ENCODE data around the gene CACNA1H. TPM values are rescaled to one million over a fixed set of nuclear protein-coding genes. Genes with fewer than 3 reads are reported as not detected.
"Not testable (repeated sequence)": the region's sequence is repeated elsewhere in the genome, so short reads cannot be mapped to it uniquely, and the experiment has no call there.

Gene CACNA1H
- total RNA-seq, 1 donor from 2014 or later, result 0.02 TPM

DNA sequence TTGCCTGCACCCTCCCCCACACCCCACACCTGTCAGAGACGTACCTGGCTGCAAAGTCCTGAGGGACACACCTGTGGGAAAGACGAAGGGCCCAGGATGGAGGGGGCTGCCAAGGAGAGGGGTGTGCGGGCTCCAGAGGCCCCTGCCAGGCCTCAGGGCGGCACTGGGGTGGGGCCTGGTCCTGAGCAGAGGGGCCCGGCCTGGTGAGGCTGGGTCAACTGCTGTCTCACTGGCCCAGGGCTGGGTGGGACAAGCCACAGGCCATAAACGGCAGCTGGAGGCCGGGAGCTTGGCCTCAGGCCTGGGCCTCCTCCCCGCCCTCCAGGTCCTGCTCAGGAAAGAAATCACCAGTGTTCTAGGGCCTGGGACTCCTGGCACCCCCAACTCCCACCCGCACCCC lies 71.7 kb downstream of the CACNA1H start:
- TF ChIP-seq, protein P1, sequence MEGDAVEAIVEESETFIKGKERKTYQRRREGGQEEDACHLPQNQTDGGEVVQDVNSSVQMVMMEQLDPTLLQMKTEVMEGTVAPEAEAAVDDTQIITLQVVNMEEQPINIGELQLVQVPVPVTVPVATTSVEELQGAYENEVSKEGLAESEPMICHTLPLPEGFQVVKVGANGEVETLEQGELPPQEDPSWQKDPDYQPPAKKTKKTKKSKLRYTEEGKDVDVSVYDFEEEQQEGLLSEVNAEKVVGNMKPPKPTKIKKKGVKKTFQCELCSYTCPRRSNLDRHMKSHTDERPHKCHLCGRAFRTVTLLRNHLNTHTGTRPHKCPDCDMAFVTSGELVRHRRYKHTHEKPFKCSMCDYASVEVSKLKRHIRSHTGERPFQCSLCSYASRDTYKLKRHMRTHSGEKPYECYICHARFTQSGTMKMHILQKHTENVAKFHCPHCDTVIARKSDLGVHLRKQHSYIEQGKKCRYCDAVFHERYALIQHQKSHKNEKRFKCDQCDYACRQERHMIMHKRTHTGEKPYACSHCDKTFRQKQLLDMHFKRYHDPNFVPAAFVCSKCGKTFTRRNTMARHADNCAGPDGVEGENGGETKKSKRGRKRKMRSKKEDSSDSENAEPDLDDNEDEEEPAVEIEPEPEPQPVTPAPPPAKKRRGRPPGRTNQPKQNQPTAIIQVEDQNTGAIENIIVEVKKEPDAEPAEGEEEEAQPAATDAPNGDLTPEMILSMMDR (IDR thresholded peaks at IDR 0.05), result no peak
- H3K4me1 Mint-ChIP-seq, result no peaks in the 10 kb centered on the region
- CTCF ChIA-PET, result no interaction called here
- no peak overlapping the region for H3K27ac Mint-ChIP-seq
- intact Hi-C loops (cut with micrococcal nuclease), result no loop called here
- DNase-seq, result no peak
- H3K9me3 Mint-ChIP-seq, result no peaks in the 10 kb centered on the region
- ATAC-seq (ENCODE audit: low read depth), result no peak
- POLR2A ChIA-PET, result no interaction called here
- H3K27me3 Mint-ChIP-seq, result no peaks in the 10 kb centered on the region
- no peak overlapping the region for H3K4me3 Mint-ChIP-seq
- H3K36me3 Mint-ChIP-seq (ENCODE audit: low read depth), result no peaks in the 10 kb centered on the region

DNA sequence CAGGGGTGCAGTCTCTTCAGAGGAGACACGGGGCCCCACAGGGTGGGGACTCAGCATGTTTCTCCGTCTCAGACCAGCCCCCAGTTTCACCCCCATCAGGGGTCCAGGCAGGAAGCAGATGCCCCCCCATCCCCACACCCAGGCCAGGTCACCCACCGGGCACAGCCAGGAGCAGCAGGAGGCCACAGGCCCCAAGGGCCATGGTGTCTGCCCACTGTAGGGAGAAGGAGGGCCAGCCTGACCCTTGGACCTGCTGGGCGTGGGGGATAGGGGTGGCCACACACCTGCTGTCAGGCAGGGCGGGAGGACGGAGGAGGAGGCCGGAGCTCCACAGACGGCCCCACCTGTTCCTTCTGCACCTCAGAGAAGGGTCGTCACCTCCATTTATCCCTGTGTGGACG lies 72.1 kb downstream of the CACNA1H start, which contains the start of gene TPSG1:
TPSG1 (minus strand) TSS at position 218 of the 401 bp plus-strand sequence; CDS start at position 202, 16 bp downstream.
- POLR2A ChIA-PET, result no interaction called here

DNA sequence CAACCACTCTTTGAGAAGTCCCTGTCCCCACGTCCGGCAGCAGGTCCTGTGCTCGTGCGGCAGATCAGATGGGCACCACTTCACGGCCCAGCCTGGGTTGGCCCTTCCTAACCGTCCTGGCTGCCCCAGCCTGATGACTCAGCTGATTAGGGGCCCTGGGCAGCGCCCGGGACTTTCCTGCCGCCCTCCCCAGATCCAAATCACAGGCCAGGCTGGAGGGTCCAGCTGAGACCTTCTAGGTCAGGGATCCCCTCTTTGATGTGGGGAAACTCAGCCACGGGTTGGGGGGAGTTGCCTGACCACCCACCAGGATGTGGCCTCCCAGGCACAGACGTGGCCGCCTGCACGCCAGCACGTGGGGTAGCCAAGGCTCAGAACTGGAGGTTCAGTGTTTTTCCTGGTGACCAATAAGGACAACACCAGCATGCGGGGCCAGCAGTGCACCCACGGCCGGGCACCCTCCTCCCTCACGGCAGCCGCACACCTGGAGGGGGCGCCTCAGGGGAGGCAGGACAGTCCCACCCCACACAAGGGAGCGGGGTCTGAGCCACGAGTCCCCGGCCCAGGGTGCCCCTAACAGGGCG lies 72.9 kb downstream of the CACNA1H start:
- H3K27me3 Mint-ChIP-seq; H3K9me3 Mint-ChIP-seq; DNase-seq; H3K4me1 Mint-ChIP-seq; H3K4me3 Mint-ChIP-seq; CTCF ChIA-PET; H3K36me3 Mint-ChIP-seq (ENCODE audit: low read depth); ATAC-seq (ENCODE audit: low read depth); intact Hi-C loops (cut with micrococcal nuclease); POLR2A ChIA-PET; H3K27ac Mint-ChIP-seq: not testable (repeated sequence)

More for the DNA sequence above, 72.1 kb downstream of the CACNA1H start, which contains the start of gene TPSG1:
- H3K27ac Mint-ChIP-seq, result no peak within 1 kb of the TSS
- CTCF ChIA-PET, result no interaction called here
- TF ChIP-seq, protein P1 (IDR thresholded peaks at IDR 0.05), result no peak
- no peaks in the 10 kb centered on the region for H3K4me1 Mint-ChIP-seq
- no peaks in the 10 kb centered on the region for H3K27me3 Mint-ChIP-seq
- intact Hi-C loops (cut with micrococcal nuclease), result no loop called here
- no peak within 1 kb of the TSS for H3K4me3 Mint-ChIP-seq
- H3K36me3 Mint-ChIP-seq (ENCODE audit: low read depth), result no peaks in the 10 kb centered on the region
- DNase-seq, result no peak
- no peak for ATAC-seq (ENCODE audit: low read depth)
- no peaks in the 10 kb centered on the region for H3K9me3 Mint-ChIP-seq

DNA sequence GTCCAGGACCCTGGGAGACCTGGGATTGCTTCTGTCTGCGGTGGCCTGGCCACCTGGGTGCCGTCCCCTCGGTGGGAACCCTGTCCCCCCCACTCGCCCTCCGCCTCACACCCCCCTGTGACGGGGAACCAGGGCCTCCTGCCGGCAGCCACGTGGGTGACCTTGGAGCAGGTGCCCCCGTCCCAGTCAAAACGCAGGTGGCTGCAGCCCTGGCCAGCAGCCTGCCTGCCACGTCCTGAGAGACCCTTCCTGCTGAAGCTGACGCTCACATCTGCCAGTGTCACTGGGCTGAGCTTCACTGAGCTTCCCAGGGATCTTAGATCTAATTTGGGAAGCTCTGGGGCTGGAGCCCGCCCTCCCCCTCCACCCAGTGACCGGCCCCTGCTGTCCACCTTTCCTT lies 73.8 kb downstream of the CACNA1H start:
- H3K4me1 Mint-ChIP-seq; H3K27me3 Mint-ChIP-seq; H3K36me3 Mint-ChIP-seq (ENCODE audit: low read depth); POLR2A ChIA-PET; ATAC-seq (ENCODE audit: low read depth); H3K4me3 Mint-ChIP-seq; intact Hi-C loops (cut with micrococcal nuclease); DNase-seq; CTCF ChIA-PET; H3K27ac Mint-ChIP-seq; H3K9me3 Mint-ChIP-seq: not testable (repeated sequence)

DNA sequence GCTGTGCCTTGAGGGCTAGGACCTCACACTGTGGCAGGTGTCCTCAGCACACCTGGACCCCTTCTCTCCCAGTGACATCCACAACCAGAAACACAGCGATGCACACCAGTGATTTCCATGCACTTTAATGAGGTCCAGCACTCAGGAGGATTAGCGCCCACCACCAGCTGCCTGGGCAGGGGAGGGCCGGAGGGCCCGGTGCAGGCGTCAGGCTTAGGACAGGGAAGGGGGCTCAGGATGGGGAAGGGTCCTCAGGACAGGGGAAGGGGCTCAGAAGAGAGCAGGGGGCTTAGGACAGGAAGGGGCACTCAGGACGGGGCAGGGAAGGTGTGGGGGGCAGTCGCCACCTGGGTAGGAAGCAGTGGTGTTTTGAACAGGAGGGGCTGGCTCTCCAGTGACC lies 75.3 kb downstream of the CACNA1H start:
- intact Hi-C loops (cut with micrococcal nuclease); H3K9me3 Mint-ChIP-seq; H3K27me3 Mint-ChIP-seq; ATAC-seq (ENCODE audit: low read depth); H3K36me3 Mint-ChIP-seq (ENCODE audit: low read depth); H3K4me3 Mint-ChIP-seq; CTCF ChIA-PET; POLR2A ChIA-PET; H3K4me1 Mint-ChIP-seq; DNase-seq; H3K27ac Mint-ChIP-seq: not testable (repeated sequence)

DNA sequence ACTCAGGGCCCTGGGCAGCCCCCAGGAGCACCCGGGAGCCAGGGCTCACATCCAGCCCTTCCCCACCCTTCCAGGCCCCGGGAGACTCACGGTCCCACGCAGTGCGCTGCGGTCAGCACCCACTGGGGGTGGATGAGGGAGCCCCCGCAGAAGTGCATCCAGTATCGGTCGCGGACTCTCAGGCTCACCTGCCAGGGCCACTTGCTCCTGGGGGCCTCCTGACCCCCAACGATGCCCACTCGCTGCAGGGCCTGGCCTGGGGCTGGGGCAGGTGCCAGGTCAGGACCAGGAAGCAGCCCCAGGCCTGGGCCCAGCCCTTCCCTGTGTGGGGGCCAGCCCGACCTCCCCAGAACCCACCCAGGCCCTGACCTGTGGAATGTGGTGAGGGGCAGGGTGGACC lies 76.6 kb downstream of the CACNA1H start:
- CTCF ChIA-PET; H3K27ac Mint-ChIP-seq; H3K4me3 Mint-ChIP-seq; intact Hi-C loops (cut with micrococcal nuclease); H3K4me1 Mint-ChIP-seq; DNase-seq; ATAC-seq (ENCODE audit: low read depth); H3K36me3 Mint-ChIP-seq (ENCODE audit: low read depth); H3K9me3 Mint-ChIP-seq; POLR2A ChIA-PET; H3K27me3 Mint-ChIP-seq: not testable (repeated sequence)

DNA sequence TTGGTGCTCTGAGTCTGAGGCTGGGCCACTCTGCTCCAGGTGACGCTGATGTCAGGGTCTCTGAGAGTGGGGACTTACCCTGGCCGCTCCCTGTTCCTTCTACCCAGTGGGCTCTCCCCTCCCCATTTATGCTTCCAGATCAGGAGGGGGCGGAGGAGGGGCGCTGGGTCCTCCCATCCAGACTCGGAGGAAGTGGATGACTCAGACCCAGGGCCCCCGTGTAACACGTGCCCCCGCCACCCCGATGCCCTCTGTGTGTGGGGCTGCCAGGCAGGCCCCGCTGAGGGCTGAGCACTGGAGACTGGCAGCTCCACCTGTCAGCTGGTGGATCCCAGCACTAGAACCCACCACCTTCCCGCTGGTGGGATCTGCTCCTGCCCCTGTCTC lies 77.2 kb downstream of the CACNA1H start, which contains the start of gene TPSB2:
TPSB2 (minus strand) TSS at position 101 of the 387 bp plus-strand sequence. CDS start 233 bp downstream, outside the sequence.
- H3K9me3 Mint-ChIP-seq; POLR2A ChIA-PET; H3K4me3 Mint-ChIP-seq; H3K4me1 Mint-ChIP-seq; ATAC-seq (ENCODE audit: low read depth); H3K27ac Mint-ChIP-seq; DNase-seq; CTCF ChIA-PET; H3K27me3 Mint-ChIP-seq; intact Hi-C loops (cut with micrococcal nuclease); H3K36me3 Mint-ChIP-seq (ENCODE audit: low read depth): not testable (repeated sequence)

DNA sequence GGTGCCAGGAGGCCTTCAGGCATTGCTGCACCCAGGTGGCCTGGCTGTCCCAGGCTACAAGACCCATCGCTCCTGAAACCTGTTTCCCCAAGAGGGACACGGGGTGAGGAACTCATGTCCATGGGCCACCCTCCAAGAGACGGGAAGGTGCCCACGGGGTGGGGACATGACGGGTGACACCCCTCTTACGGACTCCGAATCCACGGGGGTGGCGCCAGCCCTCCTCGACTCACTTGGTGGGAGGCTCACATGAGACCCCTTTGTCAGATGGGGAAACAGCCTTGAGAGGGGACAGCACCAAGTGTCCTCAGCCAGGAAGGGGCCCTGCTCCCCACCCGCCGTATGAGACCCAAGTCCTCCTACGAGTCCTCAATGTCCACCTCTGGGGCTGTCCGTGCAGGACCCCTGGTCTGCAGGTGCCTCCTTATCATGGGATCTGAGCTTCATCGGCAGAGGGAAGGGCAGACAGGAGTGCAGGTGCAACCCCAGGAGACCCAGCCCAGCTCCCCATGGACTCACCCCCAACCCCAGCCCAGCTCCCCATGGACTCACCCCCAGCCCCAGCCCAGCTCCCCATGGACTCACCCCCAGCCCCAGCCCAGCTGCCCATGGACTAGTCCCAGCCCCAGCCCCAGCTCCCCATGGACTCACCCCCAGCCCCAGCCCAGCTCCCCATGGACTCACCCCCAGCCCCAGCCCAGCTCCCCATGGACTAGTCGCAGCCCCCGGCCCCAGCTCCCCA lies 77.7 kb downstream of the CACNA1H start:
- H3K27me3 Mint-ChIP-seq; ATAC-seq (ENCODE audit: low read depth); H3K27ac Mint-ChIP-seq; H3K9me3 Mint-ChIP-seq; intact Hi-C loops (cut with micrococcal nuclease); POLR2A ChIA-PET; CTCF ChIA-PET; H3K4me1 Mint-ChIP-seq; H3K4me3 Mint-ChIP-seq; DNase-seq; H3K36me3 Mint-ChIP-seq (ENCODE audit: low read depth): not testable (repeated sequence)

DNA sequence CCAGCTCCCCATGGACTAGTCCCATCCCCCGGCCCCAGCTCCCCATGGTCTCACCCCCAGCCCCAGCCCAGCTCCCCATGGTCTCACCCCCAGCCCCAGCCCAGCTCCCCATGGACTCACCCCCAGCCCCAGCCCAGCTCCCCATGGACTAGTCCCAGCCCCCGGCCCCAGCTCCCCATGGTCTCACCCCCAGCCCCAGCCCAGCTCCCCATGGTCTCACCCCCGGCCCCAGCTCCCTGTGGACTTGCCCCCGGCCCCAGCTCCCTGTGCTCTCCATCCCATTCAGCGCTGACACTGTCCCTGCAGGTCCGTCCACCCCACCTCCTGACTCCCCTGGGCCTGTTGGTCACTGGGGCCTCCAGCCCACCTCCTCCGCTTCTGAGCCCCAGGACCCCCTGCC lies 78.4 kb downstream of the CACNA1H start:
- CTCF ChIA-PET; H3K4me1 Mint-ChIP-seq; ATAC-seq (ENCODE audit: low read depth); DNase-seq; H3K9me3 Mint-ChIP-seq; H3K27me3 Mint-ChIP-seq; intact Hi-C loops (cut with micrococcal nuclease); POLR2A ChIA-PET; H3K27ac Mint-ChIP-seq; H3K4me3 Mint-ChIP-seq; H3K36me3 Mint-ChIP-seq (ENCODE audit: low read depth): not testable (repeated sequence)

DNA sequence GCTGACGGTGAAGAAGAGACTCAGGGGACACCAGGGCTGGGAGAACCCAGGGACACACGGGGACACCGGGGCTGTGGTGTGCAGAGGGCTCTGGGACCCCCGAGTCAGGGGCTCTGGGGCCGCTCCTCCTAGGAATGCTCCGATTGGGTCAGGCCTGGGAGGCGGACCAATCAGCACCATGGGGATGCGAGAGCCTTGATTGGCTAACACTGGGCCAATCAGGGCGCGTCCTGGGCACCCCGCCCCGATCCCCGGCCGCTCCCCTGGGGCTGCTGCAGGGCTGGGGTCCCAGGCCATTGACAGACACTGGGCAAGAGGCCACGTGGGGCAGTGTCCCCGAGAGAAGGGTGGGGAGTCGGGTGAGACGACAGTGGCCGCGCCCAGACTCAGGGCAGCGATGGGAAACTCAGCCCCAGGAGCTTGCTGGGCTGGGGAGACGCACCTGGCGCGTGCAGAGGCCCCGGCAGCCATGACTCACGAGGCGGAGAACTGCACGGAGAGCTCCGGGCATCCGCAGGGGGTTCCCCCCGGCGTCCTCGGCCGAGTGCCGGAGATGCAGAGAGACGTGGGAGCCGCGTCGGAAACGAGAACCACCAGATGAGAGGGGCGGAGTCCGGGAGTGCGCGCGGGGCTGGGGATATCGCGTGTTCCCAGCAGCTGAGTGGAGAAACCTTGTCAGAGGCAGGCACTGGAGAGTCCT lies 79.3 kb downstream of the CACNA1H start:
- CTCF ChIA-PET; ATAC-seq (ENCODE audit: low read depth); intact Hi-C loops (cut with micrococcal nuclease): not testable (repeated sequence)

More for the DNA sequence above, 79.3 kb downstream of the CACNA1H start:
- DNase-seq; H3K9me3 Mint-ChIP-seq; H3K27ac Mint-ChIP-seq; H3K36me3 Mint-ChIP-seq (ENCODE audit: low read depth); H3K27me3 Mint-ChIP-seq; POLR2A ChIA-PET; H3K4me3 Mint-ChIP-seq; H3K4me1 Mint-ChIP-seq: not testable (repeated sequence)
